HL-60 (cell line): Measurements from ENCODE around the gene HNRNPL.

Experiments
- CTCF ChIP-seq: IDR thresholded peaks from one replicate; pipeline ENCODE4 v1.5.1; 2011; ENCODE audit warnings: low read length, control low read depth, inconsistent platforms; ENCODE audit not compliant: insufficient read depth
- GABPA ChIP-seq: IDR thresholded peaks from 2 replicates; pipeline ENCODE4 v1.6.1; 2012; ENCODE audit warnings: low read depth
- POLR2AphosphoS5 ChIP-seq: IDR thresholded peaks from 2 replicates; pipeline ENCODE4 v1.6.1; 2012; ENCODE audit warnings: low read depth
- TF ChIP-seq, protein P1 (sequence below): IDR thresholded peaks from 2 replicates; pipeline ENCODE4 v1.6.1; 2012; ENCODE audit warnings: low read depth; ENCODE audit not compliant: insufficient replicate concordance

DNA sequence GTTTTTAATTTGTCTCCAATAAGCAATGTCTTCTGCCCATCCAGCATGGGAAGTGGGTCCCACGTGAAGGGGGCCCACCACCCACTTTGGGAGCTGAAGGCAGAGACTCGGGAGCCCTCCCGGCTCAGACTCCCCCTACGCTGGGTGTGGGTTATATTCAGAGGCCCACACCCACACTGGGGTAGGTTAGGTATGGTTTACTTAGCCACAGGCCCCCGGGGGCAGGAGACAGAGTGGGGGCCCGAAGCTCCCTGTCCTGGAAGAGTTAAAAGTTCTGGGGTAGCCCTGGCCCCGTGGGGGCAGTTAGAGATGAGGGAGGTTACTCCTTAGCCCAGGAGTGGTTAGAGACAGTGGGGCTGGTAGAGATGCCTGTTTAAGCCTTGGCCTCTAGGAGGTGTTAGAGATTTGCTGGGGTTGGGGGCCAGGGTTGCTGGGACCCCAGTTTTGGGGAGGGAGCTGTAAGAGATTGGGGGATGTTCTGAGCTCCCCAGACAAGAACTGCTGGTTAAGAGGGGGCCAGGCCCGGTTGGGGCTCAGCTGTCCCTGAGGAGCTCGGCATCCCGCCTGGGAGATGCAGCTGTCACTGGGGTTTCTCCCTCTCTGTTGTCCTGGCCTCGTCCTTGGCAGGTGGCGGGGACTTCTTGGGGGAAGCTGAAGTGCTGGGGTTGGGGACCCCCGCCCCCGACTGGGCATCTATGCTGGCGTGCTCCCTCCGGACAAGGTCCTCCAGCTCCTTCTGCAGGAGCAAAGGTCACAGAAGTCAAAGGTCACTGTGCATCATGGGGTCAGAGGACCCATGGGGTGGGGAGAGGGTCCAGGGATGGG lies 29.0 kb upstream of the HNRNPL start:
- no peak for TF ChIP-seq CTCF
- TF ChIP-seq POLR2AphosphoS5: no peak
- TF ChIP-seq, protein P1, sequence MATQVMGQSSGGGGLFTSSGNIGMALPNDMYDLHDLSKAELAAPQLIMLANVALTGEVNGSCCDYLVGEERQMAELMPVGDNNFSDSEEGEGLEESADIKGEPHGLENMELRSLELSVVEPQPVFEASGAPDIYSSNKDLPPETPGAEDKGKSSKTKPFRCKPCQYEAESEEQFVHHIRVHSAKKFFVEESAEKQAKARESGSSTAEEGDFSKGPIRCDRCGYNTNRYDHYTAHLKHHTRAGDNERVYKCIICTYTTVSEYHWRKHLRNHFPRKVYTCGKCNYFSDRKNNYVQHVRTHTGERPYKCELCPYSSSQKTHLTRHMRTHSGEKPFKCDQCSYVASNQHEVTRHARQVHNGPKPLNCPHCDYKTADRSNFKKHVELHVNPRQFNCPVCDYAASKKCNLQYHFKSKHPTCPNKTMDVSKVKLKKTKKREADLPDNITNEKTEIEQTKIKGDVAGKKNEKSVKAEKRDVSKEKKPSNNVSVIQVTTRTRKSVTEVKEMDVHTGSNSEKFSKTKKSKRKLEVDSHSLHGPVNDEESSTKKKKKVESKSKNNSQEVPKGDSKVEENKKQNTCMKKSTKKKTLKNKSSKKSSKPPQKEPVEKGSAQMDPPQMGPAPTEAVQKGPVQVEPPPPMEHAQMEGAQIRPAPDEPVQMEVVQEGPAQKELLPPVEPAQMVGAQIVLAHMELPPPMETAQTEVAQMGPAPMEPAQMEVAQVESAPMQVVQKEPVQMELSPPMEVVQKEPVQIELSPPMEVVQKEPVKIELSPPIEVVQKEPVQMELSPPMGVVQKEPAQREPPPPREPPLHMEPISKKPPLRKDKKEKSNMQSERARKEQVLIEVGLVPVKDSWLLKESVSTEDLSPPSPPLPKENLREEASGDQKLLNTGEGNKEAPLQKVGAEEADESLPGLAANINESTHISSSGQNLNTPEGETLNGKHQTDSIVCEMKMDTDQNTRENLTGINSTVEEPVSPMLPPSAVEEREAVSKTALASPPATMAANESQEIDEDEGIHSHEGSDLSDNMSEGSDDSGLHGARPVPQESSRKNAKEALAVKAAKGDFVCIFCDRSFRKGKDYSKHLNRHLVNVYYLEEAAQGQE: no peak
- no peak for TF ChIP-seq GABPA
